GM19099 (cell line): ENCODE measurements around the gene SYTL3.
A peak's percentile ranks its signal among the peaks of the same experiment; 100 is the strongest.

ENCODE experiments used
- POLR2A ChIP-seq: IDR thresholded peaks from 3 replicates; pipeline ENCODE4 v1.6.1; 2011; ENCODE audit warnings: low read depth; ENCODE audit not compliant: insufficient read length; ENCODE audit errors: extremely low read depth

The SYTL3 gene, protein sequence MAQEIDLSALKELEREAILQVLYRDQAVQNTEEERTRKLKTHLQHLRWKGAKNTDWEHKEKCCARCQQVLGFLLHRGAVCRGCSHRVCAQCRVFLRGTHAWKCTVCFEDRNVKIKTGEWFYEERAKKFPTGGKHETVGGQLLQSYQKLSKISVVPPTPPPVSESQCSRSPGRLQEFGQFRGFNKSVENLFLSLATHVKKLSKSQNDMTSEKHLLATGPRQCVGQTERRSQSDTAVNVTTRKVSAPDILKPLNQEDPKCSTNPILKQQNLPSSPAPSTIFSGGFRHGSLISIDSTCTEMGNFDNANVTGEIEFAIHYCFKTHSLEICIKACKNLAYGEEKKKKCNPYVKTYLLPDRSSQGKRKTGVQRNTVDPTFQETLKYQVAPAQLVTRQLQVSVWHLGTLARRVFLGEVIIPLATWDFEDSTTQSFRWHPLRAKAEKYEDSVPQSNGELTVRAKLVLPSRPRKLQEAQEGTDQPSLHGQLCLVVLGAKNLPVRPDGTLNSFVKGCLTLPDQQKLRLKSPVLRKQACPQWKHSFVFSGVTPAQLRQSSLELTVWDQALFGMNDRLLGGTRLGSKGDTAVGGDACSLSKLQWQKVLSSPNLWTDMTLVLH

DNA sequence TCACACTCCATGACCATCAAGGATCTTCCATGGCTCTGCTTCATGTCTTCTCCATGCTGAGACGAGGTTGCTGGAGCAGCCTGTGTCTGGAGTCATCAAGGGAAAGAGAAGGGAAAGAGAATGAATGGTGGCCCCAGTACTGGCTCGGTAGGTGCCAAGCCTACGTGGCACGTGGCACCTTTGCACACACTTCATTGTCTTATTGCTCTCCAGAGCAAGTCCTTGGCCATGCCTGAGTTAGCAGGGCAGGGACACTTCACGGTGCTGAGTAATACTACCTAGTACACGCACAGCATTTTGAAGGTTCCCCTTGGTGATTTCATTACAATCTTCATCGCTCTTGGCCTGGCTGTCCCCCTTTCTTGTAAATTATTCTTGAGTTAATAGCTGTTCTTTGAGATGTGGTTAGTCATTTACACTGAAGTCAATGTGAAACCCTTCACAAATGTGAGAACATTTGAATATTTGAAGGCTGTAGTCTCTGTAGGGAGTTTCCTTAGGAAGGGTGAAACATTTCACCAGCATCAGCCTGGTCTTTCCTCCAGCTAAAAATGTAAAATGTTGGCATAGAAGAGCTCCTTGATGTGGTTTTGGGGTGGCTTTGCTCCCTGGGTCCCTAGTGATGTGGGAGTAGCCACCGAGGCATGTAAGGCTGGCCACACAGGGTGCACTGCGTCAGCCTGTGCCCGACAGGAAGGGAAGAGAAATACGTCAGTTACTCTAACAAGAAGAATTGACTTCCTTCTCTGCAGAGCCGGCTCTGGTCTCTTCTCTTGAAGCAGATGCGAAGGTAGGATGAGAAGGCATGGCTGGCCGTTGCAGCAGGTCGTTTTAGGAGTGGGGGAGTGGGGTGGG lies at the start of gene SYTL3:
TSS of gene SYTL3 (plus strand) at position 766 of the 855 bp plus-strand sequence. CDS start 13,215 bp downstream, outside the sequence.
- peak; percentile 61 for TF ChIP-seq POLR2A

- no peak for TF ChIP-seq POLR2A
Observed at GRCh38 chr6:158603261-158604047, 46.4 kb upstream of the SYTL3 start.

- TF ChIP-seq POLR2A: no peak
Observed at GRCh38 chr6:158604048-158604406, 45.8 kb upstream of the SYTL3 start.

DNA sequence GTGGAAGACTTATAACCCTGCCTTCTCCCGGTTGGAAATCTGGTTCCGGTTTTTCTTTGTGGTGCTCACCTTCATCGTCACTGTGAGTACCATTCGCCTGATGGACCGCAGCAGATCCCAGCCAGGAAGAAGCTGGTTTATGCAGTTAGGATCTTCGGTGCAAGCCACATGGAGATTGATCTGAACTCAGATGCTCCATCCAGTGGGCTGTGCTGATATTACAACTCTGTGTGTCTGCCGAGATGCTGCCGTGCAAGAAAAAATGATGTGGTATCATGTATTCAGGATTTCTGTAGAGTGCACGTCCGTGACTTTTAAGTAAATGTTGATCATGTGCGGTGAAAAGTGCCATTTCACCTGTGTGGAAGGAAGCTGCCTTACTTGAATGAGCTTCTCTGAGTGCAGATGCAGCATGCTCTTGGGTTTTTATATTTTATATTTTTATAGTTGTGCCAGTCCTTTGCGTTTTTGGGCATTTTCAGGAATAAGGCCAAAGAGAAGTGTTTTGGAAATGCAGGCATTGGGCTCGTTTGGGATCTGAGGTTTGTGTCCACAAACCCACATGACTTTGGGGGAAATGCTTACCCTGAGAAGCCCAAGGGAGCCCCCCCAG lies 44.5 kb upstream of the SYTL3 start:
- TF ChIP-seq POLR2A: no peak

DNA sequence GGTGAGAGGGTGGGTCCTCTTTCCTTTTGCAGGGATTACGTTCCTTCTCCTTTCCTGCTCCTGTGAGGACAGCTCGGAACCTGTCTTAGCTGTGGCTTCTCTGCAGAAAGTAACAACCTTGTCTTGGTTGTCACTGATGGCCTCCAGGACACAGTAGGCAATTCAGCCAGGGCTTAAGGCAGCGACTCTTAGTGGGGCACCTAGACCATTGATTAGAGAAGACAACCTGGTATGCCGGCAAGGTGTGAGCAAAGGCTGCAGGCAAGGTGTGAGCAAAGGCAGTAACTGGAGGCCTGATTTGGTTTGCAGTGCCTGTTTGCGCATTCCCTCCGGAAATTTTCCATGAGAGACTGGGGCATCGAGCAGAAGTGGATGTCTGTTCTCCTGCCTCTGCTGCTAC lies 42.9 kb upstream of the SYTL3 start:
- no peak for TF ChIP-seq POLR2A

GRCh38 chr6:158607411-158608170 lies 42.3 kb upstream of the SYTL3 start:
- no peak for TF ChIP-seq POLR2A

- no peak for TF ChIP-seq POLR2A
Observed at GRCh38 chr6:158608221-158608620, 41.6 kb upstream of the SYTL3 start.

- TF ChIP-seq POLR2A: no peak
Observed at GRCh38 chr6:158609455-158610155, 40.2 kb upstream of the SYTL3 start.

GRCh38 chr6:158610319-158610968 lies 39.4 kb upstream of the SYTL3 start:
- no peak for TF ChIP-seq POLR2A

DNA sequence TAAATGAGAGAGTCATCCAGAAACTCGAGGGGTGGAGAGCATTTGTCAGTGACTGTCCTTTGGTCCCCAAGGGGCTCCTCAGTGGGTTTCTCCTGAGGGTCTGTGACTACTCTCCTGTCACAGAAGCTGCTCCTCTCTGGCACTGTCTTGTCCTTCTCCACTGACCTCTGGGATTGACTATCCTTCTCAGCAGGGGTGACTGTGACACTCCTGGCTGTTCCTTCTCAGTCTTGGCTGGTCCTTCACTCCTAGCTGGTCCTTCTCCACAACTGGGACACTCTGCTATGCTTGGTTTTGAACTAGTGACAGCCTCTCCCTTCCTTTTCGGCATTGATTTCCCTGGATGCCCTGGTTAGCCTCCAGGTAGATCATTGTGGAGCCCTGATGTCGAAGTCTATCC lies 38.8 kb upstream of the SYTL3 start:
- no peak for TF ChIP-seq POLR2A

GRCh38 chr6:158611541-158612370 lies 38.1 kb upstream of the SYTL3 start:
- no peak for TF ChIP-seq POLR2A
